OCI-LY7 (cell line): Measurements from ENCODE around the gene TP53TG3B. TPM values are rescaled to one million over a fixed set of nuclear protein-coding genes. Genes with fewer than 3 reads are reported as not detected.
"Not testable (repeated sequence)": the region's sequence is repeated elsewhere in the genome, so short reads cannot be mapped to it uniquely, and the experiment has no call there.

Experiments
- Bru-seq: library from RNA; stranded (reverse); fragments of 400-500 nt; gene quantifications from one replicate; lab custom pipeline; 2021; lab: Mats Ljungman, UMichigan
- BruChase-seq, 2 experiments: library from RNA; stranded (reverse); fragments of 400-500 nt; gene quantifications; one replicate each; lab custom pipeline; 2021; lab: Mats Ljungman, UMichigan
- BruUV-seq: library from RNA; stranded (reverse); fragments of 400-500 nt; replicated peaks from 2 replicates; lab custom pipeline; 2021; lab: Mats Ljungman, UMichigan
- CTCF ChIA-PET: fragments of 300-600 bp; sonication (Branson Sonifier 250); formaldehyde crosslinking; loops from one replicate; lab custom pipeline; 2022; ENCODE audit warnings: antibody characterized with exemption; ENCODE audit not compliant: unreplicated experiment; lab: Charles Lee
- POLR2A ChIA-PET: fragments of 300-600 bp; sonication (Branson Sonifier 250); formaldehyde crosslinking; loops from one replicate; lab custom pipeline; 2022; ENCODE audit warnings: antibody characterized with exemption; lab: Charles Lee
- DNase-seq: peaks from one replicate; pipeline ENCODE4 v3.0.0-alpha.2; 2015; ENCODE audit warnings: low spot score
- H2AFZ ChIP-seq: fragments of 200-600 bp; sonication (generic), shearing (Covaris generic); 2 replicates; pipeline ENCODE4 v1.6.1; 2014; ENCODE audit warnings: mild to moderate bottlenecking, antibody characterized with exemption, low read length, moderate library complexity
- H3K27ac ChIP-seq: fragments of 200-600 bp; sonication (generic); 2 replicates; pipeline ENCODE4 v1.5.1; 2014; ENCODE audit warnings: mixed run types, low read depth, mild to moderate bottlenecking, moderate library complexity, low read length, inconsistent platforms; ENCODE audit not compliant: poor library complexity, severe bottlenecking
- H3K36me3 ChIP-seq: fragments of 200-600 bp; sonication (generic); 2 replicates; pipeline ENCODE4 v1.6.1; 2014; ENCODE audit warnings: mild to moderate bottlenecking, antibody characterized with exemption, low read length, moderate library complexity, mixed read lengths; ENCODE audit not compliant: insufficient read depth
- H3K4me1 ChIP-seq: fragments of 200-600 bp; sonication (generic); 2 replicates; pipeline ENCODE4 v1.5.1; 2014; ENCODE audit warnings: mild to moderate bottlenecking, low read length; ENCODE audit not compliant: insufficient read depth, poor library complexity, severe bottlenecking
- H3K4me2 ChIP-seq: fragments of 200-600 bp; sonication (generic); 2 replicates; pipeline ENCODE4 v1.6.1; 2014; ENCODE audit warnings: mild to moderate bottlenecking, low read length
- H3K4me3 ChIP-seq: fragments of 200-600 bp; sonication (generic); 2 replicates; pipeline ENCODE4 v1.5.1; 2014; ENCODE audit warnings: mild to moderate bottlenecking, low read depth, low read length; ENCODE audit not compliant: poor library complexity, severe bottlenecking
- H3K79me2 ChIP-seq: fragments of 200-600 bp; sonication (generic); 2 replicates; pipeline ENCODE4 v1.6.1; 2016; ENCODE audit warnings: low read depth, mild to moderate bottlenecking, low read length, moderate library complexity, mixed read lengths; ENCODE audit not compliant: insufficient read depth
- H3K9me2 ChIP-seq: fragments of 200-600 bp; sonication (generic); 2 replicates; pipeline ENCODE4 v1.6.1; 2016; ENCODE audit warnings: mild to moderate bottlenecking, low read length, mixed read lengths; ENCODE audit not compliant: insufficient read depth
- H3K9me3 ChIP-seq: fragments of 200-600 bp; sonication (generic); 2 replicates; pipeline ENCODE4 v1.6.1; 2014; ENCODE audit warnings: mild to moderate bottlenecking, mixed run types, low read length, mixed read lengths
- H4K20me1 ChIP-seq: fragments of 200-600 bp; sonication (generic); 2 replicates; pipeline ENCODE4 v1.6.1; 2014; ENCODE audit warnings: mild to moderate bottlenecking, antibody characterized with exemption, low read length, moderate library complexity, mixed read lengths; ENCODE audit not compliant: insufficient read depth
- intact Hi-C: fragments of 100-400 bp; cut with micrococcal nuclease; formaldehyde crosslinking; loops from one replicate; pipeline ENCODE4 v1.10.0; 2022; ENCODE audit not compliant: unreplicated experiment
- long read RNA-seq: library from polyadenylated mRNA; stranded (forward); transcript quantifications from one replicate; pipeline ENCODE4 v2.0.0, GENCODE V29; 2022
- total RNA-seq, 2 experiments: library from RNA; depleted of rRNA in 1 of 2; stranded (reverse); fragments of >200 nt in 1 of 2; shearing (Covaris generic) in 1 of 2; gene quantifications; 2 replicates each; pipeline ENCODE4 v1.2.3, GENCODE V29; 2014 to 2022

TP53TG3B gene, protein sequence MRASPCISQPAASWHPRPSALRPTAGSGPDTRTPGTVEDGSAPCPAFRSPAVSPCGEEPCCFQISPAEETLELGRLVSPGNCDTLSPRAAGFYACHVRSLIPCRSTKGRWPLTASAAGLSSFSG
- not detected in 2 replicates for total RNA-seq (2014; rRNA removed; shearing (Covaris generic))
- total RNA-seq (2022), result not detected in 2 replicates
- Bru-seq, nascent RNA, result not detected
- not detected for BruChase-seq, experiment 1, labeled RNA remaining after a 6-hour chase
- not detected for BruChase-seq, experiment 2, labeled RNA remaining after a 2-hour chase
- long read RNA-seq, result 0 reads

DNA sequence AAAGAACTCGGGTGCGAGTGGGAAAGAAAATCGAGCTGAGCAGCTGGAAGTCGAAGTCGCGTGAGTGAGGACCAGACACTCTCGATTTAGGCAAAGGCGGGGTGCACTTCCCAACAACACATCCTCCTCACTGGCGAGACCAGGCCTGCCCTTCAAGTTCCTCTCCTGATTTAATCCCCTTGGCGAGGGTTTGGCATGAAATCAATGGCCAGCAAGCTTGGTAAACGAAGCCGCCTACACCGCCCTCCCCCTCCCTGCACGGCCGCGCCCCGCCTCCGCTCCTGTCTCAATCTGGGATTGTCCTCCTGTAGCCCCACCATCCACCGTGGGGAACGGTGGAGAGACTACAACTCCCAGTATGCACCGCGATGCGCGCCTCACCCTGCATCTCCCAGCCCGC is at the start of gene TP53TG3B:
Gene TP53TG3B (plus strand): TSS at position 301 of the 400 bp plus-strand sequence. CDS start 68 bp downstream, at position 369.
- H3K9me3 ChIP-seq, BruUV-seq, H3K4me3 ChIP-seq, H3K79me2 ChIP-seq, CTCF ChIA-PET, H3K4me2 ChIP-seq, H4K20me1 ChIP-seq, H3K4me1 ChIP-seq, intact Hi-C loops, H3K36me3 ChIP-seq, H3K27ac ChIP-seq, H2AFZ ChIP-seq, DNase-seq, POLR2A ChIA-PET, H3K9me2 ChIP-seq: not testable (repeated sequence)

DNA sequence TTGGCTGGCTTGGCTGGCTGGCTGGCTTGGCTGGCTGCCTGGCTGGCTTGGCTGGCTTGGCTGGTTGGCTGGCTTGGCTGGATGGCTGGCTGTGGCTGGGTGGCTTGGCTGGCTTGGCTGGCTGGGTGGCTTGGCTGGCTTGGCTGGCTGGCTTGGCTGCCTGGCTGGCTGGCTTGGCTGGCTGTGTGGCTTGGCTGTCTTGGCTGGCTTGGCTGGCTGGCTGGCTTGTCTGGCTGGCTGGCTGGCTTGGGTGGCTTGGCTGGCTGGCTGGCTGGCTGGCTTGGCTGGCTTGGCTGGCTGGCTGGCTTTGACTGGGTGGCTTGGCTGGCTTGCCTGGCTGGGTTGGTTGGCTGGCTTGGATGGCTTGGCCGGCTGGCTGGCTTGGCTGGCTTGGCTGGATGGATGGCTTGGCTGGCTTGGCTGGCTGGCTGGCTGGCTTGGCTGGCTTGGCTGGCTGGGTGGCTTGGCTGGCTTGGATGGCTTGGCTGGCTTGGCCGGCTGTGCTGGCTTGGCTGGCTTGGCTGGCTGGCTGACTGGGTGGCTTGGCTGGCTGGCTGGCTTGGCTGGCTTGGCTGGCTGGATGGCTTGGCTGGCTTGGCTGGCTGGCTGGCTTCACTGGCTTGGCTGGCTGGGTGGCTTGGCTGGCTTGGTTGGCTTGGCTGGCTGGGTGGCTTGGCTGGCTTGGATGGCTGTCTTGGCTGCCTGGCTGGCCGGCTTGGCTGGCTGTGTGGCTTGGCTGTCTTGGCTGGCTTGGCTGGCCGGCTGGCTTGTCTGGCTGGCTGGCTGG is 24.2 kb upstream of the TP53TG3B start:
- H3K4me3 ChIP-seq, H3K9me3 ChIP-seq, H3K9me2 ChIP-seq, BruUV-seq, H3K27ac ChIP-seq, H3K4me1 ChIP-seq, intact Hi-C loops, H3K79me2 ChIP-seq, H3K4me2 ChIP-seq, H4K20me1 ChIP-seq, CTCF ChIA-PET, H3K36me3 ChIP-seq, DNase-seq, POLR2A ChIA-PET, H2AFZ ChIP-seq: not testable (repeated sequence)

DNA sequence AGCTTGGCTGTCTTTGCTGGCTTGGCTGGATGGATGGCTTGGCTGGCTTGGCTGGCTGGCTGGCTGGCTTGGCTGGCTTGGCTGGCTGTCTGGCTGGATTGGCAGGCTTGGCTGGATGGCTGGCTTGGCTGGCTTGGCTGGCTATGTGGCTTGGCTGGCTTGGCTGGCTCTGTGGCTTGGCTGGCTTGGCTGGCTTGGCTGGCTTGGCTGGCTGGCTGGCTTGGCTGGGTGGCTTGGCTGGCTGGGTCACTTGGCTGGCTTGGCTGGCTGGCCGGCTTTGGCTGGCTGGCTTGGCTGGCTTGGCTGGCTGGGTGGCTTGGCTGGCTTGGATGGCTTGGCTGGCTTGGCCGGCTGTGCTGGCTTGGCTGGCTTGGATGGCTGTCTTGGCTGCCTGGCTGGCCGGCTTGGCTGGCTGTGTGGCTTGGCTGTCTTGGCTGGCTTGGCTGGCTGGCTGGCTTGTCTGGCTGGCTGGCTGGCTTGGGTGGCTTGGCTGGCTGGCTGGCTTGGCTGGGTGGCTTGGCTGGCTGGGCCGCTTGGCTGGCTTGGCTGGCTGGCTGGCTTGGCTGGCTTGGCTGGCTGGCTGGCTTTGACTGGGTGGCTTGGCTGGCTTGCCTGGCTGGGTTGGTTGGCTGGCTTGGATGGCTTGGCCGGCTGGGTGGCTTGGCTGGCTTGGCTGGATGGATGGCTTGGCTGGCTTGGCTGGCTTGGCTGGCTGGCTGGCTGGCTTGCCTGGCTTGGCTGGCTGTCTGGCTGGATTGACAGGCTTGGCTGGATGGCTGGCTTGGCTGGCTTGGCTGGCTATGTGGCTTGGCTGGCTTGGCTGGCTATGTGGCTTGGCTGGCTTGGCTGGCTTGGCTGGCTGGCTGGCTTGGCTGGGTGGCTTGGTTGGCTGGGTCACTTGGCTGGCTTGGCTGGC is 22.8 kb upstream of the TP53TG3B start:
- H3K9me2 ChIP-seq, CTCF ChIA-PET, H3K4me2 ChIP-seq, intact Hi-C loops, H4K20me1 ChIP-seq, H3K9me3 ChIP-seq, H3K79me2 ChIP-seq, H3K4me1 ChIP-seq, H3K36me3 ChIP-seq, DNase-seq, BruUV-seq, POLR2A ChIA-PET, H2AFZ ChIP-seq, H3K27ac ChIP-seq, H3K4me3 ChIP-seq: not testable (repeated sequence)

DNA sequence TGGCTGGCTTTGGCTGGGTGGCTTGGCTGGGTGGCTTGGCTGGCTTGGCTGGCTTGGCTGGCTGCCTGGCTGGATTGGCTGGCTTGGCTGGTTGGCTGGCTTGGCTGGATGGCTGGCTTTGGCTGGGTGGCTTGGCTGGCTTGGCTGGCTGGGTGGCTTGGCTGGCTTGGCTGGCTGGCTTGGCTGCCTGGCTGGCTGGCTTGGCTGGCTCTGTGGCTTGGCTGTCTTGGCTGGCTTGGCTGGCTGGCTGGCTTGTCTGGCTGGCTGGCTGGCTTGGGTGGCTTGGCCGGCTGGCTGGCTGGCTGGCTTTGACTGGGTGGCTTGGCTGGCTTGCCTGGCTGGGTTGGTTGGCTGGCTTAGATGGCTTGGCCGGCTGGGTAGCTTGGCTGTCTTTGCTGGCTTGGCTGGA is 22.1 kb upstream of the TP53TG3B start:
- H3K36me3 ChIP-seq, H3K4me3 ChIP-seq, H4K20me1 ChIP-seq, H3K4me1 ChIP-seq, CTCF ChIA-PET, H3K4me2 ChIP-seq, H3K9me3 ChIP-seq, BruUV-seq, POLR2A ChIA-PET, H3K79me2 ChIP-seq, DNase-seq, H2AFZ ChIP-seq, H3K9me2 ChIP-seq, H3K27ac ChIP-seq, intact Hi-C loops: not testable (repeated sequence)

DNA sequence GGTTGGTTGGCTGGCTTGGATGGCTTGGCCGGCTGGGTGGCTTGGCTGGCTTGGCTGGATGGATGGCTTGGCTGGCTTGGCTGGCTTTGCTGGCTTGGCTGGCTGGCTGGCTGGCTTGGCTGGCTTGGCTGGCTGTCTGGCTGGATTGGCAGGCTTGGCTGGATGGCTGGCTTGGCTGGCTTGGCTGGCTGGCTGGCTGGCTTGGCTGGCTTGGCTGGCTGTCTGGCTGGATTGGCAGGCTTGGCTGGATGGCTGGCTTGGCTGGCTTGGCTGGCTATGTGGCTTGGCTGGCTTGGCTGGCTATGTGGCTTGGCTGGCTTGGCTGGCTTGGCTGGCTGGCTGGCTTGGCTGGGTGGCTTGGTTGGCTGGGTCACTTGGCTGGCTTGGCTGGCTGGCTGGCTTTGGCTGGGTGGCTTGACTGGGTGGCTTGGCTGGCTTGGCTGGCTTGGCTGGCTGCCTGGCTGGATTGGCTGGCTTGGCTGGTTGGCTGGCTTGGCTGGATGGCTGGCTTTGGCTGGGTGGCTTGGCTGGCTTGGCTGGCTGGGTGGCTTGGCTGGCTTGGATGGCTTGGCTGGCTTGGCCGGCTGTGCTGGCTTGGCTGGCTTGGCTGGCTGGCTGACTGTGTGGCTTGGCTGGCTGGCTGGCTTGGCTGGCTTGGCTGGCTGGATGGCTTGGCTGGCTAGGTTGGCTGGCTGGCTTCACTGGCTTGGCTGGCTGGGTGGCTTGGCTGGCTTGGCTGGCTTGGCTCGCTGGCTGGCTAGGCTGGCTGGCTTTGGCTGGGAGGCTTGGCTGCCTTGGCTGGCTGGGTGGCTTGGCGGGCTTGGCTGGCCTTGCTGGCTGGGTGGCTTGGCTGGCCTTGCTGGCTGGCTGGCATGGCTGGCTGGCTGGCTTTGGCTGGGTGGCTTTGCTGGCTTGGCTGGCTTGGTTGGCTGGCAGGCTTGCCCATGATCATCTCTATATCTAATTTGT is 21.3 kb upstream of the TP53TG3B start:
- H3K4me3 ChIP-seq, CTCF ChIA-PET, H4K20me1 ChIP-seq, H3K4me2 ChIP-seq, H2AFZ ChIP-seq, H3K4me1 ChIP-seq, H3K79me2 ChIP-seq, POLR2A ChIA-PET, H3K36me3 ChIP-seq, H3K27ac ChIP-seq, intact Hi-C loops, H3K9me3 ChIP-seq, BruUV-seq, H3K9me2 ChIP-seq: not testable (repeated sequence)
- DNase-seq, result peak; percentile 0
